Activated CD4-positive, alpha-beta T cell treated with anti-CD3 and anti-CD28 coated beads, Interleukin-2, amount 50 U/mL, for 24 hours (primary cell): Measurements from ENCODE around the gene HS6ST1.
A peak's percentile ranks its signal among the peaks of the same experiment; 100 is the strongest.
"Not testable (repeated sequence)": the region's sequence is repeated elsewhere in the genome, so short reads cannot be mapped to it uniquely, and the experiment has no call there.

Experiments
- DNase-seq, 2 donors: peaks; one replicate each; pipeline ENCODE4 v3.0.0-alpha.2; 2020; ENCODE audit warnings: low read depth in 1 of 2, low spot score in 1 of 2

Gene HS6ST1

GRCh38 chr2:128322715-128323554 is 4.3 kb upstream of the HS6ST1 start:
- no peak for DNase-seq

GRCh38 chr2:128321784-128322714 is 3.4 kb upstream of the HS6ST1 start:
- DNase-seq = peak; percentile 69 to 75

DNA sequence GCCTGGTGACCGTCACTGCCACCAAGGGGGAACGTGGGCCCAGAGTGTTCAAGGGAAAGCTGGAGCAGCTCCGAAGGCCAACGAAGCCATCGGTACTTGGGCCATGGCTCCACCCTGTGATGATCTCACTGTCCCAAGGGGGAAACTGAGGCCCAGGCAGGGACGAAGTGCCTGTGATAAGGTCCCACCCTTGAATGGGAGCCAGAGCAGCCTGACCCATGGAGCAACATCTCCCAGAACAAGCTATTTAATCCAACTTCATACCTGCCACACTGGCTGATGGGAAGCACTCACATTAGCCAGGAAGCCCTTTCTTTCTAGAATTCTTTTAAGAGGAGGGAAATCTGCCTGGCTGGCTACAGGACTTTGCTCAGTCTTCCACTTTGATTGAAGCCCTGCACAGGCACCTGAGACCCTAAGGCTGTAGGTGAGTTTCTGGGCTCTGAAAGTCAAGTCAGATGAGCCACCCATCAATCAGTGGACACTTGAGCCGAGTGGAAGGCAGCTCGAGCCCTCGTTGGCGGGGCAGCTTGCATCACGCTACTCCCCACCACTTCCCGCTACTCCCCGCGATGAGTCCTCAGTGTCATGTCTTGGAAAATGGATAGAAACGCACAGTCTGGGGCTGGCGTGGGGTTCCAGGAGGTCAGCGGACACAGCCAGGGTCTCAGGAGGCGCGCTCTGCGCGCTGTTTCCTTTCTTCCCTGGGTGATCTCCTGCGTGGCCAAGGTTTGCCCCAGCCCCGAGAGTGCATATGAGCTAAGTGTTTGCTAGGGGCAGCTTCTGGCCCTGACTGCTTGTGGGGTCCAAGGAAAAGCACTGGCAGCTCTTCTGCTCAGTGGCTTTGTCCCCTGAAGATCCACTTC is 2.5 kb upstream of the HS6ST1 start:
- no peak for DNase-seq

GRCh38 chr2:128320192-128320905 is 1.7 kb upstream of the HS6ST1 start:
- no peak for DNase-seq

- no peak for DNase-seq
Measured at GRCh38 chr2:128319631-128320191, 1.0 kb upstream of the HS6ST1 start.

- DNase-seq = not testable (repeated sequence)
Measured at GRCh38 chr2:128318245-128318644, 423 bp downstream of the HS6ST1 start.

- not testable (repeated sequence) for DNase-seq
Measured at GRCh38 chr2:128317899-128318225, 806 bp downstream of the HS6ST1 start.

GRCh38 chr2:128317181-128317898 is 1.3 kb downstream of the HS6ST1 start:
- no peak for DNase-seq

GRCh38 chr2:128316777-128317180 is 1.9 kb downstream of the HS6ST1 start:
- no peak for DNase-seq

GRCh38 chr2:128315829-128316776 is 2.6 kb downstream of the HS6ST1 start:
- DNase-seq = no peak

GRCh38 chr2:128315122-128315828 is 3.4 kb downstream of the HS6ST1 start:
- no peak for DNase-seq

DNA sequence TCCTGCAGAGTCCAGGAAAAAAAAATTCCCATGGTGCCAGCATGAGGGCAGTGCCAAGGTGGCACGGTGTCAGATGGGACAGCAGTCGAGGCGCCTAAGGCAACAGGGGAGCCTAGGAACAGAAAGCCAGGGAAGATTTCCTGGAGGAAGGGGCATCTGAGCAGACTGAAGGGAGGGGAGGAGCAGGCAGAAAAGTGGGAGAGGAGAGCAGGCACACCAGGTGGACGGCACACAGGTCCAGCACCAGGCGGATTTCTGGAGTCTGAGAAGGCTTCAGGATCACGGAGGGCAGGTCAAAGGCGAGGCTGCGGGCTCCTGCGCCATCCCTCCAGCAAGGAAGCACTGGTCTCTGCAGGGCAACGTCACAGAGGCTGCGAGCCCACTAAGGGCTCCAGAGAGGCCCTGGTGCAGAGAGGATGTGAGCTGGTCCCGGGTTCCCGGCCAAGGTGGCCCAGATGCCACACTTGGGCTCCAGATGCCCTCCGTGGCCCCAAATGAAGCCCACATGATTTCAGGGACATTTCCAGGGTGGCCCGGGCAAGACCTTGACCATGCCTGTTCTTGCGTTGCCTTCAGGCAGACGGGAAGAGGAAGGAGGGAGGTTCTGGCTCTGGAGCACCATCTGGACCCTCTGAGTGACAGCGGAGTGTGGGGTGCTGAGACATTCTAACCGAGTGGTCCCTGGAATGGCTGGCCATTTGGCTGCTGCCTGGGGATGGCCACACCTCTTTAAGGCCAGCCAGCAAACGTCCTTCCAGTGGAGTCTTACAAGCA is 4.1 kb downstream of the HS6ST1 start:
- DNase-seq = no peak

DNA sequence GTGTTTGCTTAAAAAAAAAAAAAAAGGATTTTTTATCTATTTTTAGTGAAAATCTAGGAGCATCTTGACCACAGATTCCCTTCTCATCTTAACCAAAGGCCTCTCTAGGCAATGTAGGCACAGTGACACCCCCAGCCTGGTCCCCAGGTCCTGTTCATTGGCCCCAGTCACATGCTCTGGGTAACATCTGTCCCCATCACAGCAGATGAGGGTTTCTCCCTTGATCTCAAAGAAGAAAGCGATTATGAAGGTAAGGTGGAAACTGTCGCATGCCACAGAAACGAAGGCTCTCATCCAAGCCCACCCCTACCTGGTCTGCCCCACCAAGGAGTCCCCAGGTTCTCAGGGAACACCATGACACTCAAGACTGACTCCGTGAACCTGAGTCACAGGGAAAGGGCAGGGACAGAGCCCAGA is 4.7 kb downstream of the HS6ST1 start:
- no peak for DNase-seq

- DNase-seq = no peak
Measured at GRCh38 chr2:128313091-128313836, 5.4 kb downstream of the HS6ST1 start.

DNA sequence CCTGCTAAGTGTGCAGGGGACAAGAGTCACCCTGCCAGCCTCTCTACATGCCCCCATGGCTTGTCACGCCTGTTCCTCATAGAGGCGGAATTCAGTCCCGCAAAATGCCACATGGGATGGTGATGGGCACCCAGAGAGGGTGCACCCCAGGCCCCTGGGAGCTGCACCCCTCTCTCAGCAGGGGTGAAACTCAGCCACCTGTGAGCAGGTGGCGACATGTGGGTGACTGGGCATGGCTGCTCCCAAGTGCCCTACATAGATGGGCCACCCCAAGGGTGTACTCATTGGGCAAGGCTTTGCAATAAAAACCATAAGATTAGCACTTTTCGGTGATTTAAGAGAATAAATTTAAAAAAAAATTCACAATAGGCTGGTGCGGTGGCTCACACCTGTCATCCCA is 6.3 kb downstream of the HS6ST1 start:
- DNase-seq = no peak

DNA sequence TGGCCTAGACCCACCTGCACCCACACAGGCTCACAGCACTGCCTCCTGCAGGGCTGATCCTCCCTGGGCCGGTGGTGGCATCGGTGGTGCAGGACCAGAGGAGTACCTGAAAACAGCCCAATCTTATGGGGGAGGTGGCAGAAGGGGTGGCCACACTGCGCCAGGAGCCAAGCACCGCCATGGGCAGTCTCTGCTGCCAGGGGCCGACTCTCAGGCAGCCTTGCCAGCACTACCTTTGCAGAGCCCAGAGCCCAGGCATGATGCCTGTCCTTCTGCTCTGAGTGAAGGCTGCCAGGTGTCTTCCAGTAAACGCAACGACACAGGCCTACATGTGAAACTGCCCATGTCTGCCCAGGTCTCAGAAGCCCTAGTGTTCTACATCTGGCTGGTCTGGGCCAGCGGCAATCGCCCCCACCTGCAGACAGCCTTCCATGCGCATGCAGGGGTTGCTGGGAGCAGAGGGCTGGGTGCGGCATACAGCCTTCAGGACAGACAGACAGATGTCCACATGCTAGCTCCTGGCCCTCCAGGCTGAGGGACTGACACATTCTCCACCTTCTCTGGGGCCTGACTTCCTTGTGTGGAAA is 6.8 kb downstream of the HS6ST1 start:
- DNase-seq = no peak
